Activated CD4-positive, alpha-beta T cell treated with anti-CD3 and anti-CD28 coated beads, Interleukin-2, Interleukin-4, amounts not matched to agents 100 ng/mL and 50 ng/mL, durations not matched to agents 16 hours and 8 hours (primary cell): ENCODE data around the gene GLA.

Experiments
- DNase-seq: peaks from one replicate; pipeline ENCODE4 v3.0.0-alpha.2; 2020; ENCODE audit warnings: low spot score

The GLA gene

DNA sequence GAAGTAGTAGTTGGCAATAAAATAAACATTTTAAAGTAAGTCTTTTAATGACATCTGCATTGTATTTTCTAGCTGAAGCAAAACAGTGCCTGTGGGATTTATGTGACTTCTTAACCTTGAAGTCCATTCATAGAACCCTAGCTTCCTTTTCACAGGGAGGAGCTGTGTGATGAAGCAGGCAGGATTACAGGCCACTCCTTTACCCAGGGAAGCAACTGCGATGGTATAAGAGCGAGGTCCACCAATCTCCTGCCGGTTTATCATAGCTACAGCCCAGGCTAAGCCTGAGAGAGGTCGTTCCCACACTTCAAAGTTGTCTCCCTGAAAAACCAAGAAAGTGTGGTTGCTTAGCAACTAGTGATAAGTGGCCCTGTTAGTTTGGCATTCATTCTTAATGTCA is 9.9 kb downstream of the GLA start:
- DNase-seq, result no peak

DNA sequence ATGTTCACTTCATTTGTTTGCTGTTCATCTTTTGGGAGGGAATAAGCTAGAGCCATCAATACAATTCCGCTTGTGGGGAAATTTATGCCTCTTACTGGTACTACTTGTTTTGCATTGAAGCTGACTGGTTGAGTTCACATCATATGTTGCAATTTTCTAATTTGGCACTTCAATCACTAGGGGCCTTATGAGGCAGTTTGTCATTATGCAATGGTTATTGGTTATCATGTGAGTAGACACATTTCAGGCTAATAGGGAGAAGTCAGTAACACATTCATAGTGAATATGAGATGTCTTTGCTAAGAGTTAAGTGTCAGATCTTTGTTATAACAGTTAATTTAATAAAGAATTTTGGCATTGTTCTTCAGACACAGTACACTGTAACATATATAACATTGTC is 11.9 kb downstream of the GLA start:
- no peak for DNase-seq

DNA sequence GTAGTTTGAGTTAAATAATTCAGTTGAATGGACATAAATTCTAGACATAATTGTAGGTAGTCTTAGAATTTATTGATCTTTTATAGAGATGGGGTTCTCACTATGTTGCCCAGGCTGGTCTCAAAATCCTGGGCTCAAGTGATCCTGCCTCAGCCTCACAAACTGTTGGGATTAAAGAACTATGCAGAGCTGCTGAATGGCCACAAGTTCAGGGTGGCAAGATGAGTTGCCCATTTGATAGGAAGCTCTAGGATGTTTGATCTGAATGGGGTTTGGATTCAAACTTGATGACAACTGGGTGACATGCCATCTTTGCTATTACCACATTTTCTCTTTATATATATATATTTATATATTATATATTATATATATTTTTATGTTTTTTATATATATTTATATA is 13.4 kb downstream of the GLA start:
- DNase-seq, result no peak

DNA sequence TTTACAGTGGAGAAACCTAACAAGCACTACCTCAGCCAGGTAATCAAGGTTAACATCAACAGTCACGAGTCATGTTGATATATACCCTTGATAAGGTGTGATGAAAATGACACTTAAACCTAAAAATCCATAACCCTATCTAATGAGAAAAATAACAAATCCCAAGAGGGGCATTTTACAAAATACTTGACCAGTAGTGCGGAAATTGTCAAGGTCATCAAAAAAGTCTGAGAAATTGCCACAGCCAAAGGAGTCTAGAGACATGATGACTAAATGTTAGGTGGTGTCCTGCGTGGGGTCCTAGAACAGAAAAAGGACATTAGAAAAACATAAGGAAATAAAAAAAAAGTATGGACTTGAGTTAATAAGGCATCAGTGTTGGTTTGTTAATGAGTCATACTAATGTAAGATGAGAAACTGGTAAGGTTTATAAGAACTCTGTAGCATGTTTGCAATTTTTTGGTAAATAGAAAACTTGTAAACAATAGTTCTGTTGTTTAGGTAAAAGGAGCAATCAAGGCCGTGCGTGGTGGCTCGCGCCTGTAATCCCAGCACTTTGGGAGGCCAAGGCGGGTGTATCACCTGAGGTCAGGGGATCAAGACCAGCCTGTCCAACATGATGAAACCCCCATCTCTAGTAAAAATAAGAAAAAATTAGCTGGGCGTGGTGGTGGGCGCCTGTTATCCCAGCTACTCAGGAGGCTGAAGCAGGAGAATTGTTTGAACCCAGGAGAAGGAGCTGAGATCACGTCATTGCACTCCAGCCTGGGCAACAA is 14.0 kb downstream of the GLA start:
- no peak for DNase-seq

DNA sequence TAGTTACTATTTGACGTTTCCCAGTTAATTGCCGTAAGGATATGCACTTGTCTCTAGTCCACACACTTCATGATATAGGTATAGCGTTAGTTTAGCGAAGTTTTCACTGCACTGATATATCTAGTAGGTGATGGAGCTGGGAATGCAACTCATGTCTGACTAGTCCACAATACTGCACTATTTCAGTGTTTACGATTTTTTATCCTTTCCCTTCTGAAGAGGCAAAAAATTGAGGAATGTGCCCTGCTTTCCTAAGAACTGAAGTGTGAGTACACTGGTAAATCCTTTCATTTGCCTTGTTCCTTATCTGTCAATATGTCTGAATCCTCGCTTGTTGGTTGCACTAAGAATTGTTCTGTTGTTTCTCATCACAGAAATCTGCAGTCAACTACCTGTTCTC is 15.9 kb downstream of the GLA start:
- DNase-seq, result no peak

DNA sequence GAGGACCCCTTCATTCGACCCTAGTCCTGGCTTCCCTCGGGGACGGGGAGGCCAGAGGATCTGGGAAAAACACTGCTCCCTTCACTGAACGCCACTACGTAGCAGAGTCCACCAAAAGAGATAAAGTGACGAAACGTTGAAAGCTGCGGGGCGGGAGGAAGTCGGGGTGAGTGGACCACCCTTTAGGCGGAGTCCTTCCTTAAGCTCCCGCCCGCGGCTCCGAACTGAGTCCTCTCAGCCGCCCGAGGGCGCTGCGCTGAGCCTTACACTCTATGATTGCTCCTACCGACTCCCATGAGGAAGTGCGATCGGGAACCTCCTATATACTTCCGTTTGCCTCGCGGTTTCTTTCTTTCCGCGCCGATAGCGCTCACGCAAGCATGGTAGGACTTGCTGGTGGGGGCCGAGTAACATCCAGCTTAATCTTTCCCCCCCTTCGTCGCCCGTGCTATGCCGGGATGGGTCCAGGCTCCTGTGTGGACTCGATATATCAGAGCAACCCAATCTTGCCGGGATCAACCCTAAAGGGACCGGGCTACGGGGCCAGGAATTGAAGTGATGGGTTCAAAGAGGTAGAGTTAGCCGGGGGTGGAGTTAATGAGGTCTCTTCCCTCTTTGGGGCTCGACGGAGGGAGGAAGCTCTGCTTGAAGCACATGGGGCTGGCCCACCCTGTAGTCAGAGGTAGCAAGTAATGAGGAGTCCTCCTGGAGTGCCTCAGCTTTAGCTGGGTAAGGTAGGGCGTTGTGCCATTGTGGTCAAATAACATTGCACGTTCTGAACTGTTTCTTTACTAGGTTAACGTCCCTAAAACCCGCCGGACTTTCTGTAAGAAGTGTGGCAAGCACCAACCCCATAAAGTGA is 16.8 kb downstream of the GLA start, which contains the start of gene RPL36A:
Gene RPL36A, plus strand, starts transcription at position 348 of the 862 bp plus-strand sequence. Its CDS starts 33 bp downstream, at position 381.
- DNase-seq, result peak; percentile 84

DNA sequence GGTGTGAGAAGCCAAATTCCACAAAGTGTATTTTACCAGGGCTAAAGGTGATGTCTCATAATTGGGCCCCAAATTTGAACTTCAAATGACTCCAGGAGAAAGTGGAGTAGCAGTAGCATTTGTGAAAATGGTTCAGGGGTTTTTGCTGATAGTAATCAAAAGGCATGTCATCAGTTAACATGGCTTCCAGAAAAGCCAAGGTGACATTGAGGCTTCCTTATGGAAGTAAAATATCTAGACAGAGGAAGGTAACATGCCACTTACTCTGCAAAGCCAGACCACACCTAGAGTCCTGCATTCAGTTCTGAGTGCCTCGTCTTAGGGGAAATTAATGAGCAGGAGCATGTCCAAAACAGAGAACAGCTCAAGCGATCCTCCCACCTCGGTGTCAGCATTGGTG is 19.1 kb downstream of the GLA start:
- no peak for DNase-seq

DNA sequence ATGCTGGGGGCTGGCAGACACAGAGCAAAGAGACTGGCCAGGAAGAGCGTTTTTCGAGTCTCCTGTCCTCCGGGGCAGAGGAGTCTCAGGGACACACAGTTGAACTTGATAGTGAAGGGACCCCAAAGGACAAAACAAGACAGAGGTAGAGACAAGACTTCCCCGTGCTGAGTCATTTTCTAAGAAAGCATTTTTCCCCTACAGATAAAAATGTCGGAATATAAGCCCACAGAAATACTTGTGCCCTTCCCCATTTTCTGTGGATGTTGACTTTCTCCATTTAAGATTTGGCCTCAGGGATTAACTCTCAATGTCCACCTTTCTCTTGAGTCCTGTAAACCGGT is 21.2 kb downstream of the GLA start:
- DNase-seq, result no peak

DNA sequence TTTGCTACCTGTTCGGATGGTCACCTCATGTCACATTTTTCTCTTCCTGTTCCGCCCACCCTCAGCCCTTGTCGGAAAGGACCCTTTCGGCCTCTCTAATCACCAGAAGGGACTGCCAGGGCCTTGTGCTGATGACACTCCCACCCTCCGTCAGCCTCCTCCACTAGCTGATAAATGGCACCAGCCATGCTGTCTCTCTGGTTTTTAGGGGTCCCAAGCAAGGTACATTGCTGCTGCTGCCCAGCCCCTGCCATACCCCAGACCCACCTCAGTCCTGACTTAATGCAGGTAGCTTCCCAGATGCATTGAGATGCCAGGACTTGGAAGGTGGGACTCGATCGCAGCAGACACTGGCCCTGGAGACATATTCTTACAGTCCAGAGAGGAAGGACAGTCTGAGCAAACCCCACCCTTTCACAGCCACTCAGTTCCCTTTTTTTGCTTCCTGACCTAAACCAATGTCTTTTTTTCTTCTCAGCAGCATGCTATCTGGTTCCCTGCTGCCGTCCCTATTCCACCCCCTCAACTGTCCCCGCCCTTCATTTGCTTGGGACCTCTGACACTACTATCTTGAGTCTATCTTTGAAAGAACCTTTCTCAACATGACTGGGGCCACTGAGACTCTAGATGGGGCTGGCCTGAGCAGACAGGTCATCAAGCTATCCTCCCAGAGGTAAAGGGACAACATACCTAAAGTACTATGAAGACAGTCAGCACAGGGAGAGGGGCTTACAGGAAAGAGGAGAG is 21.8 kb downstream of the GLA start, which contains the start of gene BTK:
Gene BTK, minus strand, starts transcription at position 397 of the 747 bp plus-strand sequence. CDS start 10,907 bp downstream, outside the sequence.
- DNase-seq, result no peak

DNA sequence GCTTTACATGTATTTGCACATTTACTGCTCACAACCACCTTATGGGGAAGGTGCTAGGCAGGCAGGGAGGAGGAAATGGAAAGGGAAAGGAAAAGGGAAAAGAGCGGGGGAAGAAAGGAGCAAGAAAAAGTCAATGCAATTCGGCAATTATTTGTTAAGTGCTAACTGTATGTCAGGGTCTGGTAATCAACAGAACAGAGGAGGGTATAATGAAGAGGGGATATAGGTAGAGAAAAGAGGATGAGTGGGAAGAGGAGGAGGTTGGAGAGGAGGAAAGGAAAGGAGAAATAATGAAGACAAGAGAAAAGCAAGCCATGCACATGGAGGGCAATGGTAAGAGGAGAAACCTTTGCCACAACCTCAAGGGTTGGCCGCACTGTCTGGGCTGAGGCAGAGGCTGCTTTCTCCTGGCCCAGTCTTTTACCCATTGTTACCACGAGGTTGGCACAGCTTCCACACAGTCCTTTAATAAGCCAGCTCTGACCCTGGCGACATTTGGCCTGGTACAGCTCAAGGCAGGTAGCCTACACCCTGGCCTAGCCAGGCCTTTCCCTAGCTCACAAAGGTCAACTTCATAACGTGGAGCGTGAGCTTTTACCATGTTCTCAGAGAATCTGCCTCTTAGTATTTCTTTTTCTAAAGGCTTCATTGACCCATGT is 22.6 kb downstream of the GLA start:
- no peak for DNase-seq

DNA sequence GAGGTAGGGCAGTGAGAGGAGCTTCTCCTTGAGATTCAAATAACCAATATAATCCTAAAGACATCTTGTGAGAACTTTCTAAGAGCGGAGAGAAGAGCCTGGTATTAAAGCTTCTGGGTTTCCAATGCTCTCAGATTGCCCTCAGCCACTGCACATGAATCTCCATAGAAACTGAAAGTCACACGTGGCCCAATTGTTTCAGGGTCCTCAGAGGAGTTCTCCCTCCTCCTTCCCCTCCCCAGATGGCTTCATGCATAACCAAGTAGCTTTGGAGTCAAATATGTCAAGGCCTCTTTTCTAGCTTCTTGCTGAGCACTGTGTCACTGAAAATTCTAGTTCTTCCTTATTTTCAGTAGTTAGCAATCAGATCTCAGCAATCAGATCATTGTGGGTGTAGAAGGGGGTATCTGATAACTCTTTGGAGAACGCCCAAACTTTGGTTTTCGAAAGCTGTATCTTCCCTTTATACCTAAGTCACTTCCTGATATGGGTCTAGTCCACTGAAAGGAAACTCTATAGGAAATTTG is 24.0 kb downstream of the GLA start:
- no peak for DNase-seq

DNA sequence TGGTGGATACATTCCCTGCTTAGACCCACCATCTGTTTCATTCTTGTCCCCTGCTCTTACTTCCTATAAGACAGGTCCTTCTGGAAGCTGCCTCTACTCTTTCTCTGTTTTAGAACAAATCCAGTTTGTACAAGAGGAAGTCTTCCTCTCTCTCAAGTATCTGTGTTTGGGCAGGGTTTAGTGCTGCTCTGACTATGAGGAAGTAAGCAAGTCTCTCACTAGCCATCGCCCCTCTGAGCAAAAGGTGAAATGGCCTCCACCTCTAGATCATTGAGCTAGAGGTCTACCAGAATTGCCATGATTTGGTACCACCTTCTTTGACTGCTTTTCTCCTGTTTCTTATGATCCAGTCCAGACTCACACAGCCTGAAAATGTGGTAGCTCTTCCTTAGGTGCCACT is 30.2 kb downstream of the GLA start:
- no peak for DNase-seq

DNA sequence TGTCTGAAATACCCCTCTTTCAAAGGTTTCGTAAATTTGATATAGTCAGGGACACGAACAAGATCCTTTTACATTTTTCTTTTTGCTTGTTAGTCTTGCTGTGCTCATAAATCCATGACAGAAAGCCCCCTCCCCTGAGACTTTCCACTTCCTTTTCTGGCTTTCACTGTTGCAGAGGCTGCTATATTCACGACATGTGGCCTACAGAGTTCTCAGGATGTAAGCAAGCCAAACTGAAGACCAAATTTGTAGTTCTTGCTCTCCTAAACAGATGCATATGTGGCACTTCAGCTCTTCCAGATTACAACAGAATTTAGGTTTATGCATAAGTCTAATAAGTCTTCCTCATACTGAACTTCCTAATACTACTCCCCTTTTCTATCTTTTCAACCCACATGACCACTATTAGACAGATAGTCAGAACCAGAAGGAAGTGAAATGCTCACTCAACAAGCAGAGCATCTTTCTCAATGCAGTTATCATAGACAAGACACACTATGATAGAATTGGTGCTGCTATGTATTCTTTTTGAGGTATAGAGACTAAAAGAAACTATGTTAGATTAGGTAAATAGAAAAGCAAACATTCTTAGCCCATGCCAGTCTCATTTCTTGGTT is 36.7 kb downstream of the GLA start:
- DNase-seq, result no peak

DNA sequence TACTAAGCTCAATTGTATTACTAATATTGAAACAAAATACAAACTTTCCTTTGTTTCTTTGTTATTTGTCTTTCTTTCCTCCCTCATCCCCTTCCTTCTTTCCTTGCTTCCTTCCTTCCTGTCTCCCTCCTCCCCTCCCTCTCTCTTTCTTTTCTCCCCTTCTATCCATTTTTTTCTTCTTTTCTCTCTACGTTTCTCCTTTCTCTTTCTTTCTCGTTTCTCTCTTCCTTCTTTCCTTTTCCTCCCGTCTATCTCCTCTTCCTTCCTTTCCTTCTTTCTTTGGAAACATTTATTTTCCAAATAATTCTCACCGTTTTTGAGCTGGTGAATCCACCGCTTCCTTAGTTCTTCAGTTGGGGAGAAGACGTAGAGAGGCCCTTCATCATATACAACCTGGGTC is 38.0 kb downstream of the GLA start:
- DNase-seq, result no peak

DNA sequence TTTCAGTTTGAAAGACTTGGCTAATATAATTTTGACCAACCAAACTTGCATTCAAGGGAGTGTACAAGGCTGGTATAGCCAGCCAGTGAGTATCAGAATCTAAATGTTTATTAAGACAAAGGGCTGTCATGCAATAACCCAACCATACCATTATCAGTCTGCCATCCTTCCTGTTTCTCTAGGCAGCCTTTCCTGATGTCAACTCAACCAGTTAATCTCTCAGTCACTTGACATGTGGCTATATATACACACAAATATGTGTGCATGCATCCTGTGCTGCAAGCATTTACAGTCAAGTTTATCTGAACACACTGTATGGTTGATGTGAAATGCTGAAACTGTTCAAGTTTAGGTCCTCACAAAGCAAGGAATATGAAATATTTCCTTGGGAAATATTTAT is 38.9 kb downstream of the GLA start:
- DNase-seq, result no peak

DNA sequence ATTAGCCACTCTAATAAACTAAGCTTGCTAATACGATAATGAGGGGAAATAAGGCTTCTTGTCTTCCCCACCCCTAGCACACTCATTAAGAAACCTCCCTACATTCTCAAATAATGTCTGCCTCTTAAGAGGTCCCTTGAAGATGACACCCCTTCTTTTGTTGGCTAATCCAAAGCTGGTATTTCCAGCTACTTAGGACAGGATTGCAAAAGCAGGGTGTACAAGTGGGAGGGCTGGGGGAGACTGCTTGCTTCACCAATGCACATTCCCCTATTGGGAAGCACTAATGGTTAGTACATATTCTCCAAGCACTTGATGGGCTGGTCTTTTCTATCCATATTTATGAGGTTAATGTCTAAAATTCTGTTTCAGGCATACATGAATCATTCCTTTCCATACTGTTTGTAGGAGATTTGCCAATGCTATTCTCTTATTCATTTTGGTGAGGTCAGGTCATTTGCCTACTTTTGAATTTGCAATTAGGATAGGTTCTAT is 42.4 kb downstream of the GLA start:
- no peak for DNase-seq

DNA sequence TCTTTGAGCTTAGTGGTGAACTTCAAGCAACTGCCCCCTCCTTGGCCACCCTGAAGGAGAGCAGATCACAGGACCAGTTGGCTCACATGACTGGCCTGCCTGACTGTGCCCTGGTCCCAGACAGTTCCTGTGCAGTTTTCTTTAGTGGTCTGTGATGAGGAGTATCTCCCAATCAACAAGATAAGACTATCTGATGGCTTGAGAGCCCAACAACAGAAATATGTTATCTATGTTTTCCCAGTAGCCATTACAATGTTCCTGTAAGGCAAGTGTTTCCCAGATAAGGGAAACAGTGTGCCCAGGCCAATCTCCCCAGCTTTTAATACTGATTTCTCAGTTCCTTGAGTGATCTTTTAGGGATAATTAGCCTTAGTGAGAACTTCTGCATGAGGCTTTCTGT is 45.0 kb downstream of the GLA start:
- DNase-seq, result no peak

DNA sequence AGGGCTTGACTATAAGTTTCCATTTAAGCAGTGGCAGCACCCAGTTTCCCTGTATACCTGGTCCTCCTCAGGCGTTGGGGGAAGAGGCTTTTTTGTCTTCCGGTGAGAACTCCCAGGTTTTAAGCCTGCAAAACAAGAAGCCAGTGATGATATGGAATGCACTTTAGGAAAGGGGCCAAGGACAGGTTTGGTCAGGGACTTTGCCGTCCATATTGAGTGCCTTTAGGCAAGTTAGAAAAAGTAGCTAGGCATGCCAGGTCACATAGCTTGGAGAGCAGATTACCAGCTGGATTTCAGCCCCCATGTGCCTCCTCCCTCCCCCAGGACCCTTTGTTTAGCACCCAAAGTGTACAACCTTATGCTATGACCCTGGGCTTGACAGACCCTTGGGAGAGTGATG is 45.6 kb downstream of the GLA start:
- no peak for DNase-seq

DNA sequence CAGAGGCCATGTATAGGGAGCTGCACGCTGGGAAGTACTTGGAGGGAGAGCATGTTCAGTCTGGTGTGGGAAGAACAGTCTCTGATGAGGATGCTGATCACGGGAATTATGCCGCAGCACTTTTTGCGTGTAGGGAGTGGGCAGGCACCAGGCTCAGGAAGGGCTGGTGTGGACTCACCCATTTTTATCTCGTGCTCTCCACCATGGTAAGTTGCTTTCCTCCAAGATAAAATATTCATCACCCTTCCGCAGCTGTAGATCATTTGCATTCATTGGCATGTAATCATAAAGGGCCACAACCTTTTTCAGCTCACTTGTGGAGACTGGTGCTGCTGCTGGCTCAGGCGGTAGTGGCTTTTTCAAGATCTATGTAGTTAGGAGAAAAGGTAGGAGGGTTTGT is 47.3 kb downstream of the GLA start:
- no peak for DNase-seq

DNA sequence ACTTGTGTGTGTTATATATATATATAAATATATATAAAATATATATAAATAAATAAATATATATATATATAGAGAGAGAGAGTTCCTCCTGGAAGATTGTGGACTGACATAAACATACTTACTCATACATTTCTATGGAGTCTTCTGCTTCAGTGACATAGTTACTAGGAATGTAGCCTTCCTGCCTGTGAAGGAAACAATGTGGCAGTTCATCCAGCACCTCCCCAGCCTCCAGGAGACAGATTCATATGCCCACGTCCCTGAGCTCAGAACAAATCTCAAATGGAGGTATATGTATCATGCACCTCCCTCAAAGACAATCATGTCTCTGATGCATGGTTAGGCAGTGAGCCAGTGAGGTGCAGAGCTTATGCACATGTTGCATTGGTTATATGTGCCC is 47.8 kb downstream of the GLA start:
- no peak for DNase-seq

DNA sequence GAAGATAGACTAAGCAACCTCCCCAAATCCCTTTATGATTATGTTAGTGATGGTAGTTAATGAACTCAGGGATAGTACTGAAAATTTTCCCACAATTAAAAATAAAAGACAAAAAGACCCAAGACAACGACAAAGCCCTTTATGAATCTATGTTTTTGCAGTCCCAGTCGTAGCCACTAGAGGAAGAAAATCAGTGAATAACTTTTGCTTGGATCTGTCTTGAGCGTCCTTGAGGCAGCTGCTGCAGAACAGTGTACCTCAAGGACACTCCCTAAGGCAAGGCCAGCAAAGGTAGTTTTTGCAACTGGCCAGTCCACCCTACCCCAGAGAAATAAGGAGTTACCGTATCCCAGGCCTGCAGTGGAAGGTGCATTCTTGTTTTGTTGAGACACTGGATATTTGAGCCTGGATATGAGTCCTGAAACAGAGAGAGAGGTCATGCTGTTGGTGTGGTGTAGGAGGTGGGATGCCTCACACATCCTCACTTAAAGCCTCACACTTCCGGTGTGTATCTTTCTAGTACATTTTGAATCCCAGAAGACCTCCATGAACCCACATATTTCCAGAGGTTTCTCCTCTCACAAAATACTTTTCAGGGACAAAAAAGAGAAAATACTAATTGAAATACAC is 50.4 kb downstream of the GLA start:
- DNase-seq, result no peak
